Neutrophil (primary cell): Measurements from ENCODE around the gene EVC.

Experiments
- H3K27ac ChIP-seq: fragments of 200-600 bp; sonication (generic); 2 replicates; pipeline ENCODE4 v1.5.1; 2016; ENCODE audit warnings: mild to moderate bottlenecking, moderate library complexity
- H3K27me3 ChIP-seq: fragments of 200-600 bp; sonication (generic); 2 replicates; pipeline ENCODE4 v1.6.0; 2016; ENCODE audit warnings: mild to moderate bottlenecking
- H3K36me3 ChIP-seq: fragments of 200-600 bp; sonication (generic); 2 replicates; pipeline ENCODE4 v1.5.1; 2017
- H3K4me1 ChIP-seq, 2 experiments: fragments of 200-600 bp in 1 of 2; sonication (generic) in 1 of 2; 1 replicate in 1 of 2; 2 replicates in 1 of 2; pipeline versions ENCODE4 v1.5.1 to v1.6.1; 2013 to 2016; ENCODE audit warnings: low read depth in 1 of 2, low read length in 1 of 2, mild to moderate bottlenecking in 1 of 2, moderate library complexity in 1 of 2; ENCODE audit not compliant: control insufficient read depth in 1 of 2, insufficient read depth in 1 of 2
- H3K4me3 ChIP-seq, 2 experiments: fragments of 200-600 bp in 1 of 2; sonication (generic) in 1 of 2; 1 replicate in 1 of 2; 2 replicates in 1 of 2; pipeline ENCODE4 v1.5.1; 2013 to 2016; ENCODE audit warnings: low read depth in 1 of 2, low read length in 1 of 2, mild to moderate bottlenecking in 1 of 2, moderate library complexity in 1 of 2
- H3K9me3 ChIP-seq: fragments of 200-600 bp; sonication (generic); 2 replicates; pipeline ENCODE4 v1.5.1; 2016
- TF ChIP-seq, protein P1 (sequence below): fragments of 200-600 bp; sonication (generic); IDR thresholded peaks from 2 replicates; pipeline ENCODE4 v1.5.1; 2016; ENCODE audit warnings: antibody characterized with exemption

The EVC gene

DNA sequence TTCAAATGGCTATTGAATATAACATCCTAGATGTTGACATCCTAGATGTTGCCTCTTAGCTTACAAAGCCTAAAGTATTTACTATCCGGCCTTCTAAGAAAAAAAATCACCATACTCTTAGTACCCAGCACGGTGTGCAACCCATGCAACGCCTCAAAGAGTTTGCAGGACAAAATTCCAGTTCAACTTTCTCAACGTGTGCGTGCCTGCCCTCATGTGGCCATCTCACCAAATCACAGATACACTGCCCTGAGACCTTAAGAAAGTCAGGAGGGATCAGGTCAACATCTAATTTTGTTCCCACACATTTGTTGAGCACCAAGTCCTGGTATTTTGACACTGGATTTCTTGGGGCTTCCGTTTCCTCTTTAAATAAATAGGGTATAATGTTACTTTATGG, 113.6 kb downstream of the EVC start:
- TF ChIP-seq, protein P1, sequence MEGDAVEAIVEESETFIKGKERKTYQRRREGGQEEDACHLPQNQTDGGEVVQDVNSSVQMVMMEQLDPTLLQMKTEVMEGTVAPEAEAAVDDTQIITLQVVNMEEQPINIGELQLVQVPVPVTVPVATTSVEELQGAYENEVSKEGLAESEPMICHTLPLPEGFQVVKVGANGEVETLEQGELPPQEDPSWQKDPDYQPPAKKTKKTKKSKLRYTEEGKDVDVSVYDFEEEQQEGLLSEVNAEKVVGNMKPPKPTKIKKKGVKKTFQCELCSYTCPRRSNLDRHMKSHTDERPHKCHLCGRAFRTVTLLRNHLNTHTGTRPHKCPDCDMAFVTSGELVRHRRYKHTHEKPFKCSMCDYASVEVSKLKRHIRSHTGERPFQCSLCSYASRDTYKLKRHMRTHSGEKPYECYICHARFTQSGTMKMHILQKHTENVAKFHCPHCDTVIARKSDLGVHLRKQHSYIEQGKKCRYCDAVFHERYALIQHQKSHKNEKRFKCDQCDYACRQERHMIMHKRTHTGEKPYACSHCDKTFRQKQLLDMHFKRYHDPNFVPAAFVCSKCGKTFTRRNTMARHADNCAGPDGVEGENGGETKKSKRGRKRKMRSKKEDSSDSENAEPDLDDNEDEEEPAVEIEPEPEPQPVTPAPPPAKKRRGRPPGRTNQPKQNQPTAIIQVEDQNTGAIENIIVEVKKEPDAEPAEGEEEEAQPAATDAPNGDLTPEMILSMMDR, result no peak
- H3K27ac ChIP-seq, result no peak overlapping the region
- H3K9me3 ChIP-seq, result no peaks in the 10 kb centered on the region
- peaks cover 36% of the 10 kb centered on the region for H3K27me3 ChIP-seq
- H3K36me3 ChIP-seq, result no peaks in the 10 kb centered on the region
- H3K4me1 ChIP-seq, result peaks cover 0 to 17% of the 10 kb centered on the region in 2 experiments
- no peak overlapping the region for H3K4me3 ChIP-seq

DNA sequence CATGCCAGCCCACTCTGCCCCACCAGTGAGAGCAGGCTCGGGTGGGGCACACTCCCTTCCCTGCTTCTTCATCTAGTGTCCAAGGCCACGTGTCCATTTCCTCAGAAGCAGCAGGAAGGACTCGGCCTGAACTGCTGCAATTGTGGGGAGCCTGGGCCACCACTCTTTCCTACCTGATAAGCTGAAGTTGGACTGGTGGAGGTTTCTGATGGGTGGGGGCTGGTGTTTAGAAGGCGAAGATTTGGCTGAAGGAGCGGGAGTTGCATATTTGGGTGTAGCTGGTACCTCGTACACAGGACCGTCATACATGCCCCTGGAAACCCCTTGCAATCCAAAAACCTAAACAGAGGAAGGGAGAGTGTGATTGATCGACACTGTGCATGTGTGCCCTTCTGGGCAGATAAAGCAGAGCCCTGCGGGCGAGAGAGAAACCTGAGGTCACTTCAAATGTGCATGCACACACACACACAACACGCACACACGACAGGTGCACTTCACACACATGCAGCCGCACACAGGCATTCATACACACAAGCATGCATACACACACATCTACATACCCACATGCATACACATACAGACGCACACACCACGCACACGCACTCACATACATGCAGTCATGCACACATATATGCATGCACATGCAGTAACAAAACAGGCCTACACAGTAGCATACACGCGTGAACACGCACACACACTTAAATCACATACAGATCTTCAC, 114.5 kb downstream of the EVC start:
- Histone ChIP-seq H3K4me1 (peaks cover 0 to 17% of the 10 kb centered on the region in 2 experiments), H3K9me3 (no peaks in the 10 kb centered on the region), H3K4me3 (no peak overlapping the region), H3K36me3 (no peaks in the 10 kb centered on the region), H3K27me3 (peaks cover 45% of the 10 kb centered on the region), H3K27ac (no peak overlapping the region)
- TF ChIP-seq, protein P1, result no peak

DNA sequence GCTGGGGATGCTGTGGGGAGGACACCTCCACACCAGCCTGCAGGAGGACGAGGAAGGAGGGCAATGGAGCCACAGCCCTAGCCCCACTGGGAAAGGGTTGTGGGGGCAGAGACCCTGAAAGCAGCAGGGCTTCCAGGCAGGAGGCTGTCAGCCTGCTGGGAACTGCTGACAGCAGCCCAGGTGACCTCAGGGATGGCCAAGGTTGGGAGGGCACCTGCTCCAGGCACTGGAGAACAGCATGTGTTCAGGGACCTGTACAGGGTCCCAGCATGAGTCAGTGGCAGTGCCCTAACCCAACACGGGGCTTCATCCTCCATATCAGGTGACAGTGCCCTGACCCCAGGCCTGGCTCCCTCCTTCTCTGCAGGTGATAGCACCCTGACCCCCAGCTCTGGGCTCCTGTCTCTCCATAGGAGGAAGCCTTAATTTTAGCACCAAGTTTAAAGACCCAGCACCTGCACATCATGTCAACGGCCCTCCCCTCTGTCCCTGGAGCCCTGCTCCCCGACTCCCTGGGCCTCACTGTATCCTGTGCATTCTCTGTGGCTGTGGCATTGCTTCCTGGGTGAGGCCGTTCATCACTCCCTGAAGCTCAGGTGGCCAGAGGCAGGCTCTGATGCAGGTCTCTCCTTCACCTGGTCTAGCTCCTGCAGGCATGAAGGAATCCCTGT, 115.6 kb downstream of the EVC start:
- H3K27ac ChIP-seq, result no peak overlapping the region
- no peak overlapping the region for H3K4me3 ChIP-seq
- H3K36me3 ChIP-seq, result no peaks in the 10 kb centered on the region
- H3K9me3 ChIP-seq, result no peaks in the 10 kb centered on the region
- H3K4me1 ChIP-seq, result peaks cover 0 to 17% of the 10 kb centered on the region in 2 experiments
- TF ChIP-seq, protein P1, result no peak
- peaks cover 54% of the 10 kb centered on the region for H3K27me3 ChIP-seq

DNA sequence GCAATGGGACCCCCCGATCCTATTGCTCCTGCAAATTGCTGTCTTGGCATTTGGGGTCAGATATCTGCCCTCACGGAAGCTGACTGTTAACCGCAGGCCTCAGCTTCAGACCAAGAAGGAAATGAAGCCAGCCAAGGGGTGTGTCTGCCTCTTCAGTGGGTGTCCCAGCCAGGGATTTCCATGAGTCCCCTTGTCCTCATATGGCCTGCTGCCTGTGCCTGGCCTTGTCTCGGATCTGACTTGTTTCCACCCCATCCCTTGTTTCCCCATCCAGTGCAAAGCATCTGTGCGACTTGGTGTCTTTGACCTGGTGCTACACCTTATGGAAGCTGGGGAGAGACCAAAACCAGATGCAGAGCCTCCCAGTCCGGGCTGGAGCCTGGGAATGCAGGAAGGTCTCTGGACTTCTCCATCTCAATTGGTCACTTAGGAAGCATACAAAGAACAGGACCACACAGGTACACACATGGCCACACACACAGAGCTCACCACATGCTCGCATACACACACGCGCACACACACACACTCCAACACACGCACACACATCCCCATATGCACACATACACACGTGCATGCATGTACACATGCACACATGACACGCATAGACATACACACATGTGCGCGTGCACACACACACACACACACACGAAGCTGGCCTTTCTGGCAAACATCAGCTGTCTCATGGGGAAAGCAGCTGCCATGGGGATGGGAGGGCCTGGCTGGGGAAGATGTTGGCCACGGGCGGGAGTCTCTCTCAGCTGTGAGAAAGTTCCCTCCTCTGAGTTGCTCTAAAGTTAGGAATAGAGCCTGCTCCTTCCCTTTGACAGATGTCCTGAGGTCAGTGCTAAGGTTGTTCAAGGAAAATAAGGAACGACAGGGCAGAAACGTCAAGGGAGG, 116.4 kb downstream of the EVC start:
- peaks cover 46% of the 10 kb centered on the region for H3K27me3 ChIP-seq
- H3K4me3 ChIP-seq, result no peak overlapping the region
- H3K4me1 ChIP-seq, result peaks cover 0 to 17% of the 10 kb centered on the region in 2 experiments
- no peak overlapping the region for H3K27ac ChIP-seq
- TF ChIP-seq, protein P1, result no peak
- H3K36me3 ChIP-seq, result no peaks in the 10 kb centered on the region
- no peaks in the 10 kb centered on the region for H3K9me3 ChIP-seq

DNA sequence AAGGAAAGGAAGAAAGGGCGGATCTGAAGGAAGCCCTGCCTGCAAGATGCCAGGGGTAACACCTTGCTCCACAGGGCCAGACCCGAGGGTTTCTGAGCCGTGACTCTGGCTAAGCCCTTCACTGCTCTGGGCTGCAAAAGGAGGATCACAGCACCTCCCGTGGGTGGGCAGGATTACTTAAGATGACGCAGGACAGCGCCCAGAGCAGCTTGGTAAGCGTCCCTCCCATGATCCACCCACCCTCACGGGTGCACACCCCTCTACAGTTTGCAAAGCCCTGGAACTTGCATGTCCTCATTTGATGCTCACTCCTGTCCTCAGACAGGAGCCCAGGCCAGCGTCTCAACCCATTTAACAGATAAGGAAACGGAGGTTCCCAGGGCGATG, 117.0 kb downstream of the EVC start:
- H3K27me3 ChIP-seq, result peaks cover 40% of the 10 kb centered on the region
- H3K9me3 ChIP-seq, result no peaks in the 10 kb centered on the region
- TF ChIP-seq, protein P1, result no peak
- no peak overlapping the region for H3K4me3 ChIP-seq
- no peak overlapping the region for H3K27ac ChIP-seq
- H3K36me3 ChIP-seq, result no peaks in the 10 kb centered on the region
- peaks cover 0 to 17% of the 10 kb centered on the region in 2 experiments for H3K4me1 ChIP-seq
